Stimulated activated CD4-positive, alpha-beta T cell treated with anti-CD3 and anti-CD28 coated beads, Interleukin-1b, Interleukin-23, amount 100 ng/mL, for 1 hour (primary cell): Measurements from ENCODE around the gene PLAGL2.
"Not testable (repeated sequence)": the region's sequence is repeated elsewhere in the genome, so short reads cannot be mapped to it uniquely, and the experiment has no call there.

Experiments used
- DNase-seq, 2 donors: peaks; one replicate each; pipeline ENCODE4 v3.0.0-alpha.2; 2020; ENCODE audit warnings: low read depth in 2 of 2

Gene PLAGL2

DNA sequence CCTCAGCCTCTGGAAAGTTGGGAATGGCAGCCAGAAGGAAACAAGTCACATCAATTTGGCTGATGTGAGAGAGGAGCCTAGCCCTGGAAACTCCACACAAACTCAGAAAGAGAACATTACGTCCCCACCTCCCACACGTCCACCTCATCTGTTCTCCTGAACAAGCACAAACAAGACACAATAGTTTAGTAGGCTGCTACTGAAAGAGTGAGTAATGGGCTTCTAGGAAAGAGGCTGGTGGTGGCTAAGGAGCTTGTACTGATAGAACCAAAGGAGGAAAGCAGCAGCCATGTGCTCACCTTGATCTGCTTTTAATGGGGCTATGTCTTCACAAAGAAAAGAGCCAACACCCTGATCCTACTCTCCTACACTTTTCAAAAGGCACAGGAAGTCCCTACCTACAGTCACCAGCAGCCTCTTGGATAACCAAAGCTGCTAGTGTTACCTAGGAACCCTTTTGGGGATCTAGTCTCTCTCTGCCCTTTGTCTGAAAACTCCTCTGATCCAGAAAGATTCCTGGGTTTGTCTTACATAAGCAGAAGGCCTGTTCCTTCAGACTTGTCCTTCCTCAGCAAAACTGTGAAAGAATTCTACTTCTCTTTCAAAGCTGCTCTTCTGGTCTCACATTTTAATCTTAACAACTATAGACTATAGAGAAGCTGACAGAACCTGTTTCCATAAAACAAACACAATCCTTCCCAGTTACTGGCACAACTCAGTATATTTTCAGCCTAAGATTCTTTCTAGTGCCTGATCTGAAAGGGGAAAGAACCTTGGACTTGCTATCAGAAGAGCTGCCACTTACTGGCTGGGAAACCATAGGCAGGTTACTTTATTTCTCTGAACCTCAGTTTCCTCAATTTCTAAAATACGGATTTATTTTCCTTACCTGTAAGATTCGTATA lies 3.1 kb downstream of the PLAGL2 start:
- DNase-seq = peak in 1 of 2 donors; percentile 44

DNA sequence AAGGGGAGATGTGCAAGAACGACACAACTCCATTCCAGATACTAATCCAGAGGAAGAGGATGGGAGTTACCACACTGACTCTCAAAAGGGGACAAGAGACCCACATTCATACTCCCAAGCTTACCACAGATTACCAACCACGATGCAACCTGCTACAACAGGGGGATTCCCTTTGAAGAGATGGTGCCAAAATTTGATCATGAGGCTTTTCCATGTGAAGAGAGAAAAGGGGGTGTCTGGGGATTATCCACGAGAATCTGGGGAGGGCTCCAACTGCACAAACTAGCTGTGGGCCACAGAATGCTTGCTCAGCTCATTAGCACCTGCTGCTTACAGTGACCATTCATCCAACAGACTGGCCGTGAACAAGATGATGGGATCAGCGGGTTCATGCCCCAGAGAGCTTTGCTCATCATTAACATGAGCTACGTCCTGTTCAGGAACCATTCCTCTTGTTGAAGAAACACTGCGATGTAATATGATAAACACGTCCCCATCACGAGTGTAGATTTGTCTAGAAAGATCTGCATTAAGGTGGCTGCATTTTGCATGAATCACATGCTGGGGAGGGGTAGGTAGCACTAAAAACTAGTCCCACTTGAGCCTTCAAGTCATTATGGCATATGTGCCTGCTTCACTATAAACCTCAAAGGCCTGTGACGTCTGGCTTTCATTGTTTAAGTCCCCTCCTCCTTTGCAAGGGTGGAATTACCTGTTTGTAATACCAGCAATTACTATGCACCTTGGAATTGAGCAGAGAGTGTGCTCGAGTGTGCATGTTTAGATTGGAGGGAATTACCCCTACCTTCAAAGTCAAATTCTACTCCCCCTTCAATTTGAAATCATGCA lies 4.0 kb downstream of the PLAGL2 start:
- no peak for DNase-seq

DNA sequence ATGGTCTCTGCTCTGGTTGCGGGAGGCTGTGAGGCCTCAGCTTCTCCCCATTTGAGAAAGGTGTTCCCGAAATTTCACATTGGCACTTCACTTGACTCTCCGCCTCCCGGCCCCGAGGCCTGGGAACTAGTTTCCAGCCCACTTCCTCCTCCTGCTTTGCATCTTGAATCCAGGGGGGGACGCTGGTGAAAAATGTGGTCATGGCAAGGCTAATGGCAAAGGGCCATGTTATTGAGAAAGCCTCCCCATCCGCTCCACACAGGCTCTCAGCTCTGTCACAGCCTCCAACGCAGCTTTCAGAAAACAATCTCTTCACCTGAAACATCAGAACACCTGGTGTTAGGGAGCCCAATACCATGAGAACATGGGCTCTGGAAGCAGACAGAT lies 5.6 kb downstream of the PLAGL2 start:
- DNase-seq = no peak

DNA sequence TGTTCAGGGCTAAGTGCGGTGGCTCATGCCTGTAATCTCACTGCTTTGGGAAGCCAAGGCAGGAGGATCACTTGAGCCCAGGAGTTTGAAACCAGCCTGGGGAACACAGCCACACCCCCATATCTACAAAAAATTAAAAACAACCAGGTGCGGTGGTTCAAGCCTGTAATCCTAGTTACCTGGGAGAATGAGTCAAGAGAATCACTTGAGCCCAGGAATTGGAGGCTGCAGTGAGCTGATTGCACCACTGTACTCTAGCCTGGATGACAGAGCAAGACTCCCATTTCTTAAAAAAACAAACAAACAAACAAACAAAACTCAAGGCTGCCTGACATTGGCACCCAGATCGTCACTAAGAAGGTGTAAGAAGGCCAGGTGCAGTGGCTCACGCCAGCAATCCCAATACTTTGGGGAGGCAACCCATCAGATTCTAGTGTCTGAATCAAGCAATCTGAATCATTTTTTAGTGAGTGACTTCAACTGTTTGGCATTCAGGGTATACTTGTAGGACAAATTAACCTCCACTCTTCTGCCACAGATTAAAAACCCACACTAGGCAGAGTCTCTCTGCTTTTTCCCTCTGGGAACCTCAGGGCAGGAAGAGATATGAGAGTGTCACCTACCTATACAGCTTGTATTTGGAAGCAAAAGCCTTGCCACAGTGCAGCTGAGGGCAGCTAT lies 6.1 kb downstream of the PLAGL2 start:
- DNase-seq = no peak

DNA sequence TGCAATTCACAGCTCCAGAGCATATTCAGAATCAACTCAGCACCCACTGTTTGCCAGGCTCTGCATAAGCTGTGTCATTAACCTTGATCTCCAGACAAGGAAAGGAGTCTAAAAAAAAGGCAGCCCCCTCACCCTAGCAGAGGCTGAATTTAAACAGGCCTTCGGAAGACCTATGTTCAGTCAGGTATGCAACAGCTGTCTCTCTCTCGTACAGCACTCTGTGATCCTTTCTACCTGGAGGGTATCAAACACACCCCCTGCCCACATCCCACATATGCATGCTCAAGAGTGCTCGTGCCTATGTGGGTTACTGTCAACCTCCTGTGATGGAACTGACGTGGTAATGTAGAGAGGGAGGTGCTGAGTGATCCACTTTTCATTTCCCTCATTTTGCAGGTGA lies 8.5 kb downstream of the PLAGL2 start:
- DNase-seq = no peak

DNA sequence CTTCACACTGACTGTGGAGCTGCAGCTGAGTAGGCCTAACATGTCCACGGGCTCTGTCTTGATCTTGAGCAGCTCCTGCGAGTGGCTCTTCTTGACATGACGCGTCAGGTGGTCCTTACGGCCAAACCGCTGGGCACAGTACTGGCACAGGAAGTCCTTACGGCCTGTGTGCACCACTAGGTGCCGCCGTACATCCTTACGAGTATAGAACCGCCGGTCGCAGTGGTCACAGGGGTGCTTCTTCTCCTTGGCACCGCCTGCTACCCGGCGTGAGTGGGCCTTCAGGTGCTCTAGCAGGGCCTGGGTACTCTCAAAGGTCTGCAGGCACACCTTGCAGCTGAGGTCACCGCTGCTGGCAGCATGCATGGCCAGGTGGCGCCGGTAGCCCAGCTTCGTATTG lies 10.4 kb downstream of the PLAGL2 start:
- DNase-seq = not testable (repeated sequence)

GRCh38 chr20:32196613-32197012 lies 10.9 kb downstream of the PLAGL2 start:
- not testable (repeated sequence) for DNase-seq

DNA sequence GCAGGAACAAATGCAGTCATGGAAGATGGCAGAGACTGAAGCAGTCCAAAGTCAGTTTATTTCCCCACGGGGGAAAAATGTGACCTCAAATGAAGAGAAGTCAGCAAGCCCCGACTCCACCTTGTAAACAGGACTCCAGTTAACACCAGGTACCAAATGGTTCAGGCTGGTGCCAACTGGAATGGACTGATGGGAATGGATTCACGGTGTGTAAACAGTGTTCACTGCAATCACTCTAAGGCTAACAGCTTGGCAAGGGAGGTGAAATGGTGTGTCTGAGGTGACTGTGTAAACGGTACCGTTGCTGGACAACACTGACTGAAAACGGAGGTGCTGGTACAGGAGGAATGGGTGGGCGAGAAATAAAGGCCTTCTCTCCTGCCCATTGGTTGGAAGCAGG lies 12.0 kb downstream of the PLAGL2 start:
- no peak for DNase-seq

DNA sequence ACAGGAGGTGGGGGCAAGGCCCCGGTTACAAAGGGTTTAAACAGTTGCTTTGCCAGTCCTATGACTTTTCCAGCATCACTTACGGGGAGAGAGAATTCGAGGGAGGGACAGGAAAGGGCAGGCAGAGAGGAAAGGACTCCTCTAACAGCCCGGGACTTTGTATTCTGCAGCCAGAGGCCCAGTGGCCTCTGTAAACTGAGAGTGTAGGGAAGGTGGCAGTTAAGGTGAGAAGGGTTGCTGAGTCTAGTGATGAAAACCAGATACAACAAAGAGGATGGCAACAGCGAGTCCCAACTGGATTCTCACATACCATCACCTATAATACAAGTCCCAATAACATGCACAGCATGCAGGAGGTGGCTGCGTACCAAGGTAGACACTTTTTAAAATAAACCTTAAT lies 13.5 kb downstream of the PLAGL2 start:
- DNase-seq = no peak

DNA sequence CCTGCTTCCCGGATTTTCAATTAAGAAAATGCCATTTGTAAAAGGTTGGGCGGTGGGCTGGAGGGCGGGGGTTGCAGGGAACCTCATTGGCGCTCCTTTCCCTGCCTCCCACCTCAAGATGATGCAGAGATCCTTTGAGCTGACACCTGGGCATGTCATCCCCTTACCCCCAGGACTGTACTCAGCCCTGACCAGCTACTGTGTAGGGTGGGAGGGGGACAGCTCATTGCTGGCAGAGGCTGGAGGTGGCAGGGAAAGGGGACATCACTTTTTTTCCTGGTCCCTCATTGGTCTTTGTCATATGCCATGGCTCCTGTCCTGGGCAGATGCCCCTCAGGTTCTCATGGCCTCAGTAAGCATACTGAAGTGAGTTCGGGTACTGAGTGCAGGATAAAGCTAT lies 14.2 kb downstream of the PLAGL2 start:
- DNase-seq = not testable (repeated sequence)

- DNase-seq = no peak
These were observed 14.8 kb downstream of the PLAGL2 start for GRCh38 chr20:32192698-32193097.

DNA sequence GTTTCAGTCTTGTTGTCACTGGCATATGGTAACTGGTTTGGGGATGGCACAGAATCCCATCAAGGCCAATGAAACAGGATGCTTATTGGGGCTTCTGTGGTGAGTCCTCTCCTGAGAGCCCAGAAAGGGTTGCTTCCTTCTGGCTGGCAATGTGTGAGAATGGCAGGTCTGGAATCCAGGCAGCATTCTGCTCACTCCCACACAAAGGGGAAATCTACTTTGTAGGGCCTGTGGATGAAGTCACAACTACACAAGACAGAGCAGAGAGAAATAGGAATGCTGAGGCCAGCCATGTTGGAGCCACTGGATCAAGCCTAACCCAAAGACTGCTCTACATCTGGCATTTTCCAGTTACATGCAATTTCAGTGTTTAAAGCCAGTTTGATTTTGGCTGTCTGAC lies 15.7 kb downstream of the PLAGL2 start:
- DNase-seq = no peak

DNA sequence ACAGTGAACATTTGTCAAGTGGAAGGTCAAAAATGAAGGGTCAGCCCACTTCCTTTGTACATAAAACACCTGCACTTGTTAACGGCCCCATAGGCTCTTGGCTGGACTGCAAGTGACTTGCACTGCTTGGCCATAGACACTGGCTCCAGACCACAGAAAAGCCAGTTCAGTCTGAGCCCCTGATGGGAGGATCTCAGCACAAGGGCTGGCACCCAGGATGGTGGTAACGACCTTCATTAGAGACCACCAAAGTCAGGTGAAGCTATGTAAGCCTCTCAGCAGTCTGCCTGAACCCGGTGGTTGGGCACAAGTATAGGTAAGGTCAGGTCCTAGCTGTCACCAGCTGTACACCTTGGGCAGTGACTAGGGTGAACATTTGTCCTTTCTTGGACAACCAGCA lies 16.1 kb downstream of the PLAGL2 start:
- DNase-seq = no peak

DNA sequence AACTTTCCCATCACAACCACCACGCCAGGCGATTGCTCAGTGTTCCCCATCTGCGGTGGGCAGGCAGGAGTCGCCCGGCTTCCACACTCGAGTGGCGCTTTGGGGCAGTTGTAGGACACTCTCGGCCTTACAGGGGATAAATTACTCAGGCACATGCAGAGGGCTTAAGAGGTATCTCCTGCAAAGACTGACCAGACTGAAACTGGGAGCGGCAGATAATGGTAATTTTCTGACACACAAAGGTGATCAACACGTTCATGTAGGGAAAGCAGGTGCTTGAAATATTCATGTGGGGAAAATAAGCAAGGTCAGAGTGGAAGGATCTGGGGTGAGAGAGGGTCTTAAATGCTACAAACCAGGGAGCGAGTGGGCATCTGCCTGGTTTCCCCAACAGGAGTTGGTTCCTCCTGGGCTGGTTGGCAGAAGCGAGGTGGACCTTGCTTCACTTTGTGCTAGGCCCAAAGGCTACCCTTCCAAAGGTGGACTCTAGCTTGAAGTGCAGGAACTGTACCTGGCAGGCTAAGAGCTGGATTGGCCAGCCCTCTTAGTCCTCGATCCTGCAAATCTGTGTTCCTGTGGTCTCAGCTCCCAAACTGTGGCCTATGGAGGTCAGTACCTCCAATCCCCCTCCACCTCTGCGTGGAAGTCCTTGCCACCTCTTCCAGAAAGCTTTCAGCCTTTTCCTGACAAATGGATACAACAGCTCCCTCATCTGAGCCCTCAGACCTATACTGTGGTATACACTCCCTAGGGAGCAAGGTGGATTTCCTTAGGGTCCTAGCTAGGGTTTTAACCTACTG lies 16.7 kb downstream of the PLAGL2 start:
- no peak for DNase-seq

DNA sequence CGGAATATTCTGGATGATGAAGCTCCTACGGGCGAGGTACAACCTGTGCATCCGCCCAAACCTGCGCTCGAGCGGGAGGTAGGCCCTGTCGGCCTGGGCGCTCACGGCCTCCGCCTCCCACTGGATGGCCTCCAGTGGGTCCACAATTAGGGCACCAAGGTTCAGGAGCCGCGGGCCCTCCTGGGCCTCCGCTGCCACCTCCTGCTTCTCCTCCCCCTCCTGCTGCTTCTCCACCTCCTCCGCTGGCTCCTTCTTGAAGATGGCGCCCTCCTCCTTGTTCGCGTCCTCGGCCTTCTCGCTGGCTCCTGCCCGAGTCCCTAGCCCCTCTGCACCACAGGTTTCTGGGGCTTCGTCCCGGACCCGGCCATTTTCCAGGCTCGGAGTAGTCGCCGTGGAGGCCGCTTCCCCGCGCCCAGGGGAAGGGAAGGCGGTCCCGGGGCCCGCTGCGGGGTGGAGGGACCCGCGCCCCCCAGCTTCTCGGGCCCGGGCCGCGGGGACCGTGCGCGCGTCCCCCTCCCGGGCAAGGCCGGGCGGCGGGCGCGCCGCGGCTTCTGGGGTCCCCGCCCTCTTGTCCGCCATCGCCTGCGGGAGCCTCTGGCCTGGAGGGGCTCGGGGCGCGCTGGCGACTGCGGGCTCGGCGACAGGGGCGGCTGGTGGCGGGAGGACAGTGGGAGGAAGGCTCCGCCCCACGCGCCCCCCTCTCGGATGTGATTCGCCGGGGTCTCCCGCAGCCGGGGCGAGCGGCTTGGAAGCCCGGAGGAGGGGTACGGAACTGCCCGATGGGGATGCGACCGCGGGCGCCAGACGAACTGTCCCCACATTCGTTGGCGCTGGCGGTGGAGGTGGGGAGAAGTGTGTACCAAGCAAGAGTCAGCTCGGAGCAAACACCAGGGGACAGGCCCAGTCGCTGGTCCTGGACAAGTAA lies 17.6 kb downstream of the PLAGL2 start:
- DNase-seq = no peak

DNA sequence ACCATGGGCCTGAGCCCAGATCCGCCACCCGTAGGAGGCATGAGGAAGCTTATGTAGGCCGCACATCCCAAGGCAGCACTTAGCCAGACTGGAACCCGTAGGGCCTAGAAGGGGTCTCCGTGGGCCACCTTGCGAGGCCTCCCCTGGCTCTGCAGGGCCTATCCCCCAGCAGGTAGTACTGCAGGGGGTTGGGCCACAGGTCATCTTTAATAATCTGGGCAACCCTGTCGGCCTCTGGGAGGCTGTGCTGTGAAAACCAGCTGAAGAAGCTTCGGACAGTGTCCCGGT lies 18.5 kb downstream of the PLAGL2 start:
- no peak for DNase-seq

DNA sequence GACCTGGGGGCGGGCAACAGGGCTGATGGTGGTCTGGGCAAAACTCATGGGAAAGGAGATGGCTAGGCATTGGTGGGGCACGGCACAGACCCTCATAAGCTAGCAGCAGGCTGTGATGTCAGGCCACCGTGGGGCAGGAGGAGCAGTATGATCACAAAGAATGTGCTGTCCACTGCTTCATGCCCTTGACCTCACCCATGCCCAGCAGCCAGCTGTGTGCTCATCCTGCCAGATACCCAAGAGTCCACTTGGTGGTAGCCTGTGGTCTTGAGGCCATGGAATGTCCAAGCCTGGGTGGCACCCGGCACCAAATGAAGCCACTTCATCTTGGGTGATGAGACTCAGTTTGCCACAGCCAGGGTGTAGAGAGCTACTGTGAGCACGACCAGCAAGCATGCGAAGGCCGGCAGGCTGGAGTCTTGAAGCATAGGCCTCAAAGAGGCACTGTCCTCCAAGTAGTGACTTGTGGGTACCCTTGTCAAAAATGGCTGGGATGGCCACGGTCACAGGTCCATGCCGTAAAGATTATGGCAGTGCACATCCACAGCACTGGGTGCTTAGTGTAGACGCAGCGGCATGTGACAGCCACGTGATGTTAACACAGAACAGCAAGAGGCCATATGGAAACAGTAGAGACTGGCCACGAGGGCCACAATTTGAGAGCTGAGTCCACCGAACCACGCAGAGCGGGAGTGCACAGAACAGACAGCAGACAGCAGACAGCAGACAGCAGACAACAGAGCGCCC lies 19.0 kb downstream of the PLAGL2 start:
- no peak for DNase-seq

DNA sequence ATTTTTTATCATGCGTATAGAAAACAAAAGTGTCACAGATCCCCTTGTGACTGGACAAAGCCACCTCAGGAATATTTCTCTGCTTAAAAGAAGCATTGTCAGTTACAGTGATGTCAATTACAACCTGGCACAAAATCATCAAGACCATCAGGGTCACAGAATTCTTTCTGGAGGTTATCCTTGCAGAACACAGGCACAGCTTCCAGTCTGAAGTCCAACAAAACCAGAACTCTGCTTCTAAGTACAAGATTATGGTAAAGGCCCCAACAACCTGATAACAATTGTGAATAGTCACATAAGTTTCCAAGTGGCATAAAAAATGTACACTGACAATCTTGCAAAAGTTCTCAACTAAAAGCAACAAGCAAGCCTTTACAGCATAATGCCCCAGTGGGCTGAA lies 21.0 kb downstream of the PLAGL2 start:
- DNase-seq = no peak

DNA sequence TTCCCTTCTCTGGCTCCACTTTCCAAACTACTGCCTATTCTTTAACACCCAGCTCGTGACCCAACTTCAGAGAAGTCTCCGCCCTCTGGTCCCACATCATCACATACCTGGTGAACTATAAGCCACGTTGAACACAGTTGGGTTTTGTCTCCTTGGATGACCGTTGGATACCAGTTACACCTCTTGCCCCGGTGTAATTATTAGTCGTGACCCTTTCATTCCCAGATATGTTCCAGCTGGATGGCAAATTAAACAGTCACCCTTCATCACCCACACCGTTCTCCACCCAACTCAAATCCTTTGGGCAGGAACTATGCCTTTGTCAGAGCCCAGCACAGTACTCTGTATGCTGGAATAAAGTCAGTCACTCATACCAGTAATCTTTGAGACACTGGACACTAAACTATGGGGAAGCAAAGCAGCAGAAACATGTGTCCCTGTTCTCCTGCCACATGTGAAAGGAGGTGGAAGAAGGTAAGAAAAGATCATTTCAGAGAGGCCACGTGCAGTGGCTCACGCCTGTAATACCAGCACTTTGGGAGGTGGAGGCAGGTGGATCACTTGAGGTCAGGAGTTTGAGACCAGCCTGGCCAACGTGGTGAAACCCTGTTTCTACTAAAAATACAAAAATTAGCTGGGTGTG lies 22.5 kb downstream of the PLAGL2 start:
- no peak for DNase-seq
